GM15510 (cell line): ENCODE results near the gene THRB.

Experiments used
- POLR2A ChIP-seq: IDR thresholded peaks from 3 replicates; pipeline ENCODE4 v1.6.1; 2011; ENCODE audit warnings: borderline replicate concordance; ENCODE audit not compliant: insufficient read length; ENCODE audit errors: extremely low read depth

The THRB gene

DNA sequence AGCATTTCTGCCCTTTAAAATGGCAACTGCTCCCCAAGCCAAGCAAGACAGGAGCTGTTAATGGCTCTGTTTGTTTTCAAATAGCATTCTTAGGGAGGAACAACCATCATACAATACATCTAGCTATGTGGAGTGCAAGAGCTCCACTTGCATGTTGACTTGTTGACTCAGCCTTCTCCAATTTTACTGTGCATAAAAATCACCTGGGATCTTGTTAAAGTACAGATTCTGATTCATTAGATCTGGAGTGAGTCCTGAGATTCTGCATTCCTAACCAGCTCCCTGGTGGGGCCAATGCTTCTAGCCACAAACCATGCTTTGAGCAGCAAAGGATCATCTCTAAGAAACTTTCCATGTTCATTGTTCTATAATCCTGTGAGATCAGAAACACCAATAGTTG, 171.4 kb downstream of the THRB start:
- no peak for TF ChIP-seq POLR2A

DNA sequence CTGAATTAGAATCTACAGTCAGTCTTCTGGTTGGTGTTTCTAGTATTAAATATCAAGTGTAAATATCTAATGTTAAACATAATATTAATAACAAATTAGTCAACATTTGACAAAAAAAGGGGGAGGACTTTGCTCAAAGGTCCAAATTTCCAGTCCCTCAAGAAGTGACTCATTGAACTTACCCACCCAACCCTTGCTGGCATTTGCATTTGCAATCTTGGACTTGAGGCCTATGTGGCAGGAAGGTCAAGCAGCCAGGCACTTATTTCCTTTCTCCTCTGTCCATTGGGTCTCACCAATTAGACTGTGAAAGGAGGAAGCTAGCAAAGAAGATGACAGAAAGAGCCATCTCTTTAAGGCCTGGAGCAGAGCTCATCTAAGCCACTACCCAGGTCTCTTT, 174.0 kb downstream of the THRB start:
- no peak for TF ChIP-seq POLR2A

DNA sequence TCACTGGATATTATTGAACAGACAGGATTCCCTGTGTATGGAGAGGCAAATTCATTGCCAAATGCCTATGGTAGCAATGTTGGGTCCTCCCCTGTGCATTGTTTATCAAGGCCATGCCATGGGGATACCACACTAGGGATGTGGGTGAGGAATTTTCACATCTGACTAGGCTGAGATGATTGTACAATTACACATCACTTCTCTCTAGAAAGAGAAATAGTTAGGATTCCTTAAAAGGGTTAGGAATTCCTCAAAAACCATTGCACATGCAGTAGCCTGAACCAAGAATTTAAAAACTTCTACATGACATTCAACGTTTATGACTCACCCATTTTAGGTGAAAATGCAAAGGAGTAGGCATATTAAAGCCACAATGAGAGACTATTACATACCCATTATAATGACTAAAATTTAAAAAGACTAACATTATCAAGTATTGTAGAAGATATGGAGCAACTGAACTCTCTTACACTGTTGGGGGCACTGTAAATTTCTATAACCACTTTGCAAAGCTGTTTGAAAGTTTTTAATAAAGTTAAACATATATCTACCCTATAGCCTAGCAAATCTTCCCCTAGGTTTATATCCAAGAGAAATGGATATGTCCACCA, 175.9 kb downstream of the THRB start:
- TF ChIP-seq POLR2A = no peak

DNA sequence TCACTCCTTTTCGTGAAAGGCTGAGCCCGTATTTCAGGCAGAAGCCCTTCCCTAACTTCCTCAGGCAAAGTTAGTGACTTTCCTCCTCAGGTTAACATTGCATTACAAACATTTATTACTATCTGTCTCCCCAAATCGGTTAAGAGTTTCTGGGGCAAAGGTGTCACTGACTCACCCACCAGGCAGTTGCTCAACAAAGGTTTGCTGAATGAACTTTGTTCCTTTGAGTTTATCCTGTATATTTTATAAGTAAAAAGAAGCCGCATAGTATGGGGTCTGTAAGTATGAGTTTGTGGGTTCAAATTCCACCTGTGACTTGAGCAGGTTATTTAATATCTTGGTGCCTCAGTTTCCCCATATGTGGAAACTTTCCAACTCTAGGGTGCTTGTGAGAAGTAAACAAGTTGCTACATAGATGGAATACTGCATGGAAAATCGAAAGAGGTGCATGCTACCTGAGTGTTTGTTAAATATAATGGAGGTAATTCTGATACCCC, 177.7 kb downstream of the THRB start:
- TF ChIP-seq POLR2A = no peak

DNA sequence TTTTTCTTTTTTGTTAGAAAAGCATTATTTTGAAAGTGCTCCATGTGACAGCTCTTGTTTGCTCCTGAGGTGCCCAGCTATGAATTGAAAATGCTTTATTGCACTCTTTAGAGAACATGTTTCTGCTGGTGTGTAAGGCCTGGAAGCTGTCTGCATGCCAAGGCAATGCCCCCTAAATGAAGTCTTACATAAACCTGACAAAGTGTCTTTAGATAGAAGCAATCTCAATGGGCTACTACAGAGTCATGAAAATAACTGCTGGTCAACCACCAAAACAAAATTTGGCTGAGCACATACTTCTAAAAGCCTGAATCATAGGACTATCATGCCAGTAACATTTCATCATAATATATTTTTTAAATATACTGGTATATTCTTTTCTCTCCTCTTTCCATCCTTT, 178.7 kb downstream of the THRB start:
- no peak for TF ChIP-seq POLR2A

DNA sequence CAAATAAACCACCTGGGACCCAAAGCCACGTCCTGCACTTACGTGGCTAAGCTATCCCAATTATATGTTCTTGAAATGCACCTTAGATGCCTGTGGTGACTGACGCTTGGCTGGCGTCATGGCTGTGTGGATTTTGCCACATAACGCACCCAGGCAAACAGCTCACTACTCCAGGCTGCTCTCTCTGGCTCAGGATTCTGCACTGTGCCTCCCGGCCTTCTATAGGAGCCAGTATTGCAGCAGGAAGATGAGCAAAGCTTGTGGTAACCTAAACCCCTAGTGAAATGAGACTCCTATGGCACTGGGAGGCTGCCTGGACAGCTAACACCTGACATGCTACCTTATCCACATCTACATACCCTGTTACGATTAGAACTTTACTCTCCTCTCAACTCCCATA, 179.3 kb downstream of the THRB start:
- no peak for TF ChIP-seq POLR2A

DNA sequence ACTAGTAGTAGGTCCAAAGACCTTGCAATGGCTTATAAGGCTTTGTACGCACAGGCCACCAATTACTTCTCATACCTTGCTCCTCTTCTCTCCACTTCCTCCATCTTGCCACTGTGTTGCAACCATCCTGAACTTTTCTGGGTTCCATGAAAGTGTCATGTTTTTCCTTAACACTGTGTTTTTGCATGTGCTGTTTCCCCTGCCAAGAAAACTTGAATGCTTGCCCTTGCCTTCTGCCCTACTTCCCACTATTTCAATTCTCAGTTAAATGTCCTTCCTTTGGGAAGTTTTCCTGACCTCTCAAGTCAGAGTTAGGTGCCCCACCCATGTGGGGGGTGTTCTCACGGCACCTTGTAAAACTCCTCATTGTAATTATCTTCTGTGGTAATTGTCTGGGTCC, 182.8 kb downstream of the THRB start:
- no peak for TF ChIP-seq POLR2A

DNA sequence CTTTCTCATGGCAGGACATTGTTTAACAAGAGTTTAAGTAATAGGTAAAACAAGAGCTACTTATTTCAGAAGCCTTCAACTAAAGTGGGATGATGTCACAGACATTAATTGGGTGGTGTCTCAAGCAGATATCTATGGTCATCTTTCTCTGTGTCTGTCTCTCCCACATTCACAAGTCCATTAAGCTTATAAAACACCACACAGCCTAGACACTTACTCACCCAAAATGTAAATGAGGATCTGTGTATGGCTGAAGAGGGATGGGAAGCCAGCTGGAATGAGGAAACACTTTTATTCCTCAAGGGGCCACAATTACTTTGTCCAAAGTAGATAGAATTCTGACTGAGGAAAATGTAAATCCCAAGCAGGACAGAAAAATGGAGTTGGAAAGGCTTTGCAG, 183.8 kb downstream of the THRB start:
- TF ChIP-seq POLR2A = no peak

DNA sequence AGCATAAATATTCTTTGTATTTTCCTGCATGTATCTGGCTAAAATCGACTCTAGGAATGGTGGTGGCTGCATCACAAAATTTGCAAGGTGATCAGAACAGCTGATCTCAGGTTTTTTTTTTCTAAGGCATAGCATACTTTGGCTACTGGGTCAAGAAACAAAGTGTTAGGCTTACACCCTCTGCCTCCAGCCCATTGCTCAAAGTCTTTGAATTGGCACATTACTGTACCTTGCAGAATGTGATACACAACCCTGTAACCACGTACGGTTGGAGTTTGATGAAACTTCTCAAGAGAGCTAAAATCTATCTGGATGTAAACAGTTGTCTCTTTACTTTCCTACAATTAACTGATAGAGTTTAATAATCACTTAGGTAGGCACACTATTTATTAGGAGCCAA, 188.1 kb downstream of the THRB start:
- TF ChIP-seq POLR2A = no peak

DNA sequence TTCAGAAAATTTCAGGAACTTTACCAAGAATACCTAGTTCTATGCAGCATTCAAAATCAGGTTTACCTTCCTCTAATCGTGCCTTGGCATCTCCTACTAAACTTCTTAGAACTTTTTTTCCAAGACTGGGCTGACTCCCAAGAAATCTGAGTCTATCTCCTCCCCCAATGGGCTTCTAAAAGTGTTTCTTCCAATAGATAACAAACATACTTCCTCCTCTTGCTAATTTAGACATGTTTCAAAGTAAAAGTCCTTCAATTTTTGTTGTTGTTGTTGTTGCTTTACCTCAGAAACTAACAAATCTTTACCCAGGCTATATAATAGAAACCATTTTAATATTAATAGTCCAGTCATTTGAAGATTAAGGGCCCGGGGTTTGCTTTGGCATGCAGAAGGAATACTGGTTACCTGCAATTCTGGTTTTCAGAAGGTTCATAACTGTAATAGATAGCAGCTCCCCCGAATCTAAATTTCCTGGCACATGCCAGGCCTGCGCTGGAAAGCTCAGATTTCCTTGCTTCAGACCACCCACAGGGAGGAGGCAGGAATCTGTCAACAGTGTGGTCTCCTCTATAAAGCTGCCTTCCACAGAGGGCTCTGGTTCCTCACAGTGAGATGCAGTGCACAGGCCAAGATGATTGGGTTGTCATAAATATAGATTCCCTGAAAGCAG, 188.7 kb downstream of the THRB start:
- no peak for TF ChIP-seq POLR2A

DNA sequence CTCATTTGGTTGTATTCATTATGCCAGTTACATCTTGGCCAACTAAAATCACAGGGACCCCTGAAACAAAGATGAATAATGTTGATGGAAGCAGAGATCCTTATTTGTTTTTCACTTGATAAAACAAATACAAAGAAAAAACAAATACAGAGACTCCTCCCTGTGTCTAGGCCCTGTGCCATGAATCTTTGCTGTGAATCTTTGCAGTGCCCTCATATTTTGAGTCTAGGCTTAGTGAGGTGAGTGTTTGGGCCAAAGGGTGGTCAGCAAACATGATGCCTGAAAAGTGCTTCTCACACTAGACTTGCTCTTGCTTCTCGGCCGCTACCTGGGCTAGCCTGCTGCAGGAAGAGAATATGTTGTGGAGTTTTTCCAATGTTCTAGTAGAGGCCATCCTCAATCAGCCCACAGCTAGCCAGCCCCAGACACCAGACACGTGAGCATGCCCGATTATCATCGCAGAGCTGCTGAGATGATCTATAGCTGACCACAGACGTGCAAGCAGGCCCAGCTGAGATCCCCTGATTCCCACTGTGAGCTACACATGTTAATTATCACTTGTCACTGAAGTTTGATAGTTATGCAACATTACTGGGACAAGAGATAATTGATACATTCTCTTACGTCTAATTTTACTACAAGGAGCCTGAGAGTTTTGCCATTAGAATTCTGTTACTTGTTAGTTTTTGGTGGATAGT, 191.4 kb downstream of the THRB start:
- no peak for TF ChIP-seq POLR2A

DNA sequence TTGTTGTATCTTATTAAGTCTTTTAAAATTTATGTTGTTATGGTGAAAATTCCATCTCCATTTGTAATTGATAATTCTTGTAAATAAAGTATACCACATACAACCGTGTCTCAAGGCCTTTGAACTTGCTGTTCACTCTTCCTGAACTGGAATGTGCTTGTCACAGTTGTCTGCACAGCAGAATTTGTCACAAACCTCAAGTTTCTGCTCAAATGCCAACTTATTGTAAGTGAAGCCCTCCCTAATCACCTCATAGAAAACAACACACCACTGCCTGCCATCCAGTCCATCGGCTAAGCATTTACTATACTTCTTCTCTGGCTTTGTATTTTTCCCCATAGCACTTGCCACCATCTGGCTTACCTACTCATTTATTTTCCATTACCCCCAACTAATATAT, 192.3 kb downstream of the THRB start:
- no peak for TF ChIP-seq POLR2A

DNA sequence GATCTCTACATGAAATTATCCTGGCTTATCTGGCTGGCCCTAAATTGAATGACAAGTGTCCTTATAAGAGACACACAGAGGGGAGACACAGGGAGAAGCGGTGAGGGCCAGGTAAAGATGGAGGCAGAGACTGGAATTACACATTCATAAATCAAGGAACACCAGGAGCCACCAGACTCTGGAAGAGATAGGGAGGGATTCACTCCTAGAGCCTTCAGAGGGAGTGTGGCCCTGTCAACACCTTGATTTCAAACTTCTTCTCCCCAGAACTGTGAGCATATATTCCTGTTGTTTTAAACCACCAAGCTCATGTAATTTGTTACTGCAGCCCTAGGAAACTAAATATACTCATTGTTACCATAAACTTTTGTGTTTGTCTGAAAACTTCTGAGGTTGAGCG, 193.7 kb downstream of the THRB start:
- no peak for TF ChIP-seq POLR2A

DNA sequence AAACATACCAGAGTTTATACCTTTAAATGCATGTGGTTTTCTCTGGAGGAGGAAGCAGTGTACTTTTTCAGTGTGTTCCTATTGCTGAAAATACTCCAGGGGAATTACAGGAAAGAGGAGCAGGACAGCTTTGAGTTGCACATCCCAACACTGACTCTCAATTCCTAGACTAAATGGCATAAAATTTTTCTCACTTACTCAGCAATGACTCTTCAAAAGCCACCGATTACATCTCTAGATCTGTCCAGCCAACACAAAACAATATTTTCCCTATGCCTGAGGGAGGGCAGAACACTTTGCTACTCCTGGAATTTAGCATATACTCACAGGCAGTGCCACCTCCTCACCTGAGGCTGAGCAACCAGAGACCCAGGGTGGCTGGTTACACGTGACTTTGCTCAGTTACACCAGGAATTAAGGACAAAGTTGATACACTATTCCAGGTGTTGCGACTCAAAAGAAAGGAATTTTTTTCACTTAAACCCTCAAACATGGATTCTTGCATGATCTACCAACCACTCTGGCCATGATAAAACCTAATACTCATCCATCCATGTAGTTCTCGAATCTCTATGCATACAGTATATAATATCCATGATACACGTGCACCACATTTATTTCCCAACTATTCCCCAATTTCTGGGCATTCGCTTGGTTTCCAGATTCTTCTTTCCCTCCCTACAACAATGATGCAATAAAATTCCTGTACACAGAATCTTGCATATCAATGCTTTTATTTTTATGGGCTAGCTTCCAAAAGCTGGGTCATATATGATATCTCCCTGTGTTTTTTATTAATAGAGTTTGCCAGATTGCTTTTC, 194.6 kb downstream of the THRB start:
- no peak for TF ChIP-seq POLR2A

DNA sequence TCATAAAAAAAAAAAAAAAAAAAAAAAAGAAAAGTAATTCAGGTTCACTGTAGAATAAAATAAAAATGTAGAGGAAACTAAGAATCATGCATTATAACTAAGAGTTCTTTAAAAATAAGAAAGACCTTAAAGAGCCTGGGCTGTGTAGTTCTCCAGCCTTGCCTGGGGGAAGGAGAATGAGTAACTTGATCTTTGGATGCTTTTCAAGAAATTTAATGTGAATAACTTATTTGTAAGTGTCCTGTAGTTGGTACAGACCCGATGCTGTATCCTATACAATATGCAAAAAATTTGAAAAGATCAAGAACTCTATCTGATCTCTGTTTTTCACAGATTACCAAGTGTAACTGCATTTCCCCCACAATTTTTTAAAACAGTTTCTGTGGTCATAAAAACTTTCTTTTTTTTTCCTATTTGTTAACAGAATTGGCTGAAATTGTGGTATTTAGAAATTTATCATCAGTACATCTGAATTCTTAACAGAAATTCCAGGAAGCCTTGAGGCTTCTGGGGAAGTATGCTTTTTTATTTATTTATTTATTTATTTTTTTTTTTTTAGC, 195.3 kb downstream of the THRB start:
- no peak for TF ChIP-seq POLR2A
